ENCODE data around the gene PLCL1. TPM values are rescaled to one million over a fixed set of nuclear protein-coding genes. Genes with fewer than 3 reads are reported as not detected.

PLCL1 gene
- total RNA-seq (100 to 1,000 TPM in 6 of 10 donors, 10 to 100 TPM in 4; 76.8 to 131 (median 108) TPM), polyA plus RNA-seq (10 to 100 TPM; 17.3 to 19.1 TPM)
- long read RNA-seq, donor 1, full-length matches to known transcripts, result 40 of 53 reads
- long read RNA-seq, donor 1, partial matches to known transcripts, result 3 of 53 reads
- long read RNA-seq, donor 1, other reads (novel, unspliced or antisense), result 10 of 53 reads
- long read RNA-seq, donor 2, full-length matches to known transcripts, result 81 of 101 reads
- long read RNA-seq, donor 2, partial matches to known transcripts, result 3 of 101 reads
- long read RNA-seq, donor 2, other reads (novel, unspliced or antisense), result 17 of 101 reads
- long read RNA-seq, donor 3, full-length matches to known transcripts, result 77 of 107 reads
- long read RNA-seq, donor 3, partial matches to known transcripts, result 10 of 107 reads
- long read RNA-seq, donor 3, other reads (novel, unspliced or antisense), result 20 of 107 reads

- Histone ChIP-seq H3K9me3 (no peaks in the 10 kb centered on the region), H3K4me1 (peaks cover 0 to 54% (median 21%) of the 10 kb centered on the region in 9 donors), H3K27ac (peak within 1 kb of the TSS; percentile 63 to 88 (median 84)), H3K36me3 (no peaks in the 10 kb centered on the region), H3K4me3 (peak within 1 kb of the TSS; percentile 69 to 89 (median 84)), H3K27me3 (peaks cover 0 to 23% (median 0%) of the 10 kb centered on the region in 7 donors)
- ATAC-seq (peak; percentile 93 to 96 (median 95)), DNase-seq (peak; percentile 93 to 94)
- intact Hi-C loops (cut with DNase I), result loop anchor here in 9 of 10 donors (1.0 to 10.0 kb wide), 14 partner anchors 71 to 493 kb away; no protein-coding TSS in a partner anchor
- WGBS, 2 donors, result 1% methylated on average over 50 of the region's 50 CpGs
- peak in 3 of 9 donors; percentile 6 to 49 (median 25) for TF ChIP-seq CTCF (IDR thresholded peaks at IDR 0.05)
These were observed at the start of gene PLCL1 for GRCh38 chr2:197804049-197804757. Gene PLCL1 (plus strand): TSS chr2:197804593.

- no peak for TF ChIP-seq CTCF (IDR thresholded peaks at IDR 0.05)
- DNase-seq (no peak), ATAC-seq (no peak)
- intact Hi-C loops (cut with DNase I), result no loop called here
- Histone ChIP-seq H3K27ac (no peak overlapping the region), H3K9me3 (peaks cover 0 to 27% (median 12%) of the 10 kb centered on the region in 11 donors), H3K27me3 (no peaks in the 10 kb centered on the region), H3K36me3 (no peaks in the 10 kb centered on the region), H3K4me1 (no peaks in the 10 kb centered on the region), H3K4me3 (no peak overlapping the region)
- 67 to 70% methylated on average over 4 of the region's 4 CpGs for WGBS, 2 donors
These were observed 45.4 kb upstream of the PLCL1 start for GRCh38 chr2:197759013-197759412.

GRCh38 chr2:197759625-197760292, 44.6 kb upstream of the PLCL1 start:
- intact Hi-C loops (cut with DNase I), result no loop called here
- H3K4me3 ChIP-seq, result no peak overlapping the region
- H3K36me3 ChIP-seq, result no peaks in the 10 kb centered on the region
- H3K9me3 ChIP-seq, result peaks cover 0 to 27% (median 12%) of the 10 kb centered on the region in 11 donors
- 75 to 80% methylated on average over 11 of the region's 11 CpGs for WGBS, 2 donors
- no peaks in the 10 kb centered on the region for H3K4me1 ChIP-seq
- no peak for TF ChIP-seq CTCF (IDR thresholded peaks at IDR 0.05)
- ATAC-seq, result no peak
- H3K27ac ChIP-seq, result no peak overlapping the region
- DNase-seq, result no peak
- H3K27me3 ChIP-seq, result no peaks in the 10 kb centered on the region

GRCh38 chr2:197760293-197760657, 44.1 kb upstream of the PLCL1 start:
- H3K4me1 ChIP-seq, result no peaks in the 10 kb centered on the region
- no peak overlapping the region for H3K27ac ChIP-seq
- no peaks in the 10 kb centered on the region for H3K27me3 ChIP-seq
- H3K9me3 ChIP-seq, result peaks cover 0 to 27% (median 12%) of the 10 kb centered on the region in 11 donors
- no peak for TF ChIP-seq CTCF (IDR thresholded peaks at IDR 0.05)
- H3K4me3 ChIP-seq, result no peak overlapping the region
- ATAC-seq (peak in 5 of 8 donors; percentile 53 to 77 (median 56)), DNase-seq (peak in 1 of 2 donors; percentile 12)
- no peaks in the 10 kb centered on the region for H3K36me3 ChIP-seq
- 88 to 92% methylated on average over 3 of the region's 3 CpGs for WGBS, 2 donors
- intact Hi-C loops (cut with DNase I), result no loop called here
